Measurements from ENCODE around the gene GPR142.

DNA sequence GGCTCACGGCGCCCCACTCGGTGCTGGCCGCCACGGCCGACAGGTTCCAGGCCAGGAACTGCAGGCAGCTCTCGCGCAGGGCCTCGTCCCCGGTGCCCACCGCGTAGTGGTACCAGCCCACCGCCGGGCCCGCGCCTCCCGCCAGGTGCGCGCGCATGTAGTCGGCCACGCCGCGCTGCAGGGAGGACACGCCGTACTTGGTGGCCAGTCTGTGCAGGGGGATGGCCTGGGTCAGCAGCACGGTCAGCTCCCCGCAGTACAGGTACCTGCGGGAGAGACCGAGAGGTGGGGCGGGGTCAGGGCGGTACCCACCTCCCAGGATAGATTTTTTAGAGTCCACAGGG lies 9.9 kb upstream of the GPR142 start:
- TF ChIP-seq CTCF (IDR thresholded peaks at IDR 0.05): no peak
- TF ChIP-seq ATF1 (CRISPR knock-in tag; IDR thresholded peaks at IDR 0.05): no peak
- TF ChIP-seq ZNF121 (CRISPR knock-in tag; IDR thresholded peaks at IDR 0.05): no peak
- TF ChIP-seq, protein P1, sequence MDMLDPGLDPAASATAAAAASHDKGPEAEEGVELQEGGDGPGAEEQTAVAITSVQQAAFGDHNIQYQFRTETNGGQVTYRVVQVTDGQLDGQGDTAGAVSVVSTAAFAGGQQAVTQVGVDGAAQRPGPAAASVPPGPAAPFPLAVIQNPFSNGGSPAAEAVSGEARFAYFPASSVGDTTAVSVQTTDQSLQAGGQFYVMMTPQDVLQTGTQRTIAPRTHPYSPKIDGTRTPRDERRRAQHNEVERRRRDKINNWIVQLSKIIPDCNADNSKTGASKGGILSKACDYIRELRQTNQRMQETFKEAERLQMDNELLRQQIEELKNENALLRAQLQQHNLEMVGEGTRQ (CRISPR knock-in tag; IDR thresholded peaks at IDR 0.05): no peak
- TF ChIP-seq, protein P2, sequence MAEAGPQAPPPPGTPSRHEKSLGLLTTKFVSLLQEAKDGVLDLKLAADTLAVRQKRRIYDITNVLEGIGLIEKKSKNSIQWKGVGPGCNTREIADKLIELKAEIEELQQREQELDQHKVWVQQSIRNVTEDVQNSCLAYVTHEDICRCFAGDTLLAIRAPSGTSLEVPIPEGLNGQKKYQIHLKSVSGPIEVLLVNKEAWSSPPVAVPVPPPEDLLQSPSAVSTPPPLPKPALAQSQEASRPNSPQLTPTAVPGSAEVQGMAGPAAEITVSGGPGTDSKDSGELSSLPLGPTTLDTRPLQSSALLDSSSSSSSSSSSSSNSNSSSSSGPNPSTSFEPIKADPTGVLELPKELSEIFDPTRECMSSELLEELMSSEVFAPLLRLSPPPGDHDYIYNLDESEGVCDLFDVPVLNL (CRISPR knock-in tag; IDR thresholded peaks at IDR 0.05; ENCODE audit: borderline replicate concordance, low read depth): no peak
- no peak for TF ChIP-seq CDX4 (CRISPR knock-in tag; IDR thresholded peaks at IDR 0.05; ENCODE audit: borderline replicate concordance)
